PFSK-1 (cell line): ENCODE results near the gene TMEM220.

ENCODE experiments used
- POLR2AphosphoS5 ChIP-seq: IDR thresholded peaks from 2 replicates; pipeline ENCODE4 v1.6.1; 2012; ENCODE audit warnings: low read depth, mild to moderate bottlenecking, control low read depth, low read length, moderate library complexity
- TAF1 ChIP-seq: IDR thresholded peaks from 2 replicates; pipeline ENCODE4 v1.6.1; 2012; ENCODE audit warnings: low read length, control low read depth, borderline replicate concordance; ENCODE audit not compliant: insufficient read depth
- TF ChIP-seq, protein P1 (sequence below), 2 experiments: IDR thresholded peaks; 2 replicates each; pipeline versions ENCODE4 v1.6.1 to v1.8.0; 2011 to 2012; ENCODE audit warnings: low read depth in 2 of 2, low read length in 2 of 2, control low read depth in 1 of 2, inconsistent platforms in 1 of 2, mild to moderate bottlenecking in 1 of 2, moderate library complexity in 1 of 2; ENCODE audit not compliant: insufficient read depth in 1 of 2

DNA sequence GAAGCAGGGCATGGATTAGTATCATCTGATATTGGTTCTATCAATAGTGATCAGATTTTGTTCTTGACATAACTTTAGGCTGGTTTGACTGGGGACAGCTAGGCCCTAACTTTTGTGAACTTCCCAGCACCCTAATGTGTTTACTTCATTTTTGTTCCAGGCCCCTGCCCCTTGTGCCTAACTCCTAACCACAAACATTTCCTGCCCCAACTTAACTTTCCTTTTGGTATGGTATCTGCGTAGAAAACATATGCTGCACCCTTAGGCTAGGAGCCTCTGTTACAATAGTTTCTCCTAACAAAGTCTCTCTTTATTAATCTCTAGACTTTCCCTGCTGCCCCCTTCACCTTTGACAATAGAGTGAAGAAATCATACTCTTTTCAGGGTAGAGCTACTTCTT lies 30.0 kb downstream of the TMEM220 start:
- TF ChIP-seq, protein P1, sequence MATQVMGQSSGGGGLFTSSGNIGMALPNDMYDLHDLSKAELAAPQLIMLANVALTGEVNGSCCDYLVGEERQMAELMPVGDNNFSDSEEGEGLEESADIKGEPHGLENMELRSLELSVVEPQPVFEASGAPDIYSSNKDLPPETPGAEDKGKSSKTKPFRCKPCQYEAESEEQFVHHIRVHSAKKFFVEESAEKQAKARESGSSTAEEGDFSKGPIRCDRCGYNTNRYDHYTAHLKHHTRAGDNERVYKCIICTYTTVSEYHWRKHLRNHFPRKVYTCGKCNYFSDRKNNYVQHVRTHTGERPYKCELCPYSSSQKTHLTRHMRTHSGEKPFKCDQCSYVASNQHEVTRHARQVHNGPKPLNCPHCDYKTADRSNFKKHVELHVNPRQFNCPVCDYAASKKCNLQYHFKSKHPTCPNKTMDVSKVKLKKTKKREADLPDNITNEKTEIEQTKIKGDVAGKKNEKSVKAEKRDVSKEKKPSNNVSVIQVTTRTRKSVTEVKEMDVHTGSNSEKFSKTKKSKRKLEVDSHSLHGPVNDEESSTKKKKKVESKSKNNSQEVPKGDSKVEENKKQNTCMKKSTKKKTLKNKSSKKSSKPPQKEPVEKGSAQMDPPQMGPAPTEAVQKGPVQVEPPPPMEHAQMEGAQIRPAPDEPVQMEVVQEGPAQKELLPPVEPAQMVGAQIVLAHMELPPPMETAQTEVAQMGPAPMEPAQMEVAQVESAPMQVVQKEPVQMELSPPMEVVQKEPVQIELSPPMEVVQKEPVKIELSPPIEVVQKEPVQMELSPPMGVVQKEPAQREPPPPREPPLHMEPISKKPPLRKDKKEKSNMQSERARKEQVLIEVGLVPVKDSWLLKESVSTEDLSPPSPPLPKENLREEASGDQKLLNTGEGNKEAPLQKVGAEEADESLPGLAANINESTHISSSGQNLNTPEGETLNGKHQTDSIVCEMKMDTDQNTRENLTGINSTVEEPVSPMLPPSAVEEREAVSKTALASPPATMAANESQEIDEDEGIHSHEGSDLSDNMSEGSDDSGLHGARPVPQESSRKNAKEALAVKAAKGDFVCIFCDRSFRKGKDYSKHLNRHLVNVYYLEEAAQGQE (IDR thresholded peaks at IDR 0.05; ENCODE audit: insufficient read depth in 1 of 2, low read depth in 2 of 2, low read length in 2 of 2) = no peak
- TF ChIP-seq POLR2AphosphoS5 = no peak
- TF ChIP-seq TAF1 = no peak
